IMR-90 (cell line): ENCODE data around the gene CDON. TPM values are rescaled to one million over a fixed set of nuclear protein-coding genes. Genes with fewer than 3 reads are reported as not detected.

ENCODE experiments used
- ATAC-seq: fragments of 200-7000 bp; cut with Tn5 transposase; 2 replicates; pipeline ENCODE4 v1.9.1; 2020; ENCODE audit warnings: low read depth, mild to moderate bottlenecking, moderate library complexity
- BruUV-seq: library from RNA; stranded (reverse); fragments of 400-500 nt; replicated peaks from 2 replicates; lab custom pipeline; 2021; lab: Mats Ljungman, UMichigan
- CTCF ChIA-PET: fragments of 300-600 bp; formaldehyde crosslinking; extraction: SDS; loops from one replicate; lab custom pipeline; 2021; ENCODE audit warnings: antibody characterized with exemption; lab: Yijun Ruan, JAX
- POLR2A ChIA-PET: fragments of 300-600 bp; sonication (Branson Sonifier 250); formaldehyde crosslinking; loops from one replicate; lab custom pipeline; 2022; ENCODE audit warnings: antibody characterized with exemption; ENCODE audit not compliant: unreplicated experiment; lab: Charles Lee
- DNase-seq: peaks from one replicate; pipeline ENCODE4 v3.0.0; 2013
- H2AFZ ChIP-seq: replicated peaks from 2 replicates; pipeline ENCODE3; 2013; ENCODE audit warnings: low read length, mild to moderate bottlenecking; ENCODE audit not compliant: poor library complexity
- H2AK5ac ChIP-seq: 2 replicates; pipeline ENCODE4 v1.6.1; 2013; ENCODE audit warnings: low read depth, low read length, inconsistent platforms
- H2AK9ac ChIP-seq: replicated peaks from 2 replicates; pipeline ENCODE3; 2013; ENCODE audit warnings: mild to moderate bottlenecking, low read depth, low read length, moderate library complexity; ENCODE audit not compliant: poor library complexity
- H2BK120ac ChIP-seq: 2 replicates; pipeline ENCODE4 v1.6.1; 2013; ENCODE audit warnings: low read depth, low read length, inconsistent platforms
- H2BK15ac ChIP-seq: 3 replicates; pipeline ENCODE4 v1.6.1; 2013; ENCODE audit warnings: low read depth, low read length, inconsistent platforms
- H2BK20ac ChIP-seq: 2 replicates; pipeline ENCODE4 v1.6.1; 2013; ENCODE audit warnings: low read depth, mild to moderate bottlenecking, inconsistent platforms, low read length, moderate library complexity
- H2BK5ac ChIP-seq: 2 replicates; pipeline ENCODE4 v1.6.1; 2013; ENCODE audit warnings: mild to moderate bottlenecking, low read depth, low read length, inconsistent platforms; ENCODE audit not compliant: poor library complexity, severe bottlenecking
- H3K14ac ChIP-seq: replicated peaks from 2 replicates; pipeline ENCODE4 v1.6.1; 2013; ENCODE audit warnings: low read depth, low read length, inconsistent platforms
- H3K18ac ChIP-seq: 2 replicates; pipeline ENCODE4 v1.6.1; 2013; ENCODE audit warnings: low read depth, low read length, control low read depth
- H3K23ac ChIP-seq: 2 replicates; pipeline ENCODE4 v1.6.1; 2013; ENCODE audit warnings: low read depth, low read length, inconsistent platforms
- H3K27ac ChIP-seq: 2 replicates; pipeline ENCODE4 v1.5.1; 2013; ENCODE audit warnings: mild to moderate bottlenecking, control low read depth, low read length; ENCODE audit not compliant: insufficient read depth
- H3K27me3 ChIP-seq: 2 replicates; pipeline ENCODE4 v1.6.1; 2013; ENCODE audit warnings: low read length; ENCODE audit not compliant: control insufficient read depth, insufficient read depth
- H3K36me3 ChIP-seq: 2 replicates; pipeline ENCODE4 v1.6.1; 2013; ENCODE audit warnings: low read length, mixed read lengths; ENCODE audit not compliant: control insufficient read depth, insufficient read depth
- H3K4ac ChIP-seq: 2 replicates; pipeline ENCODE4 v1.6.1; 2013; ENCODE audit warnings: low read depth, low read length, inconsistent platforms
- H3K4me1 ChIP-seq: 2 replicates; pipeline ENCODE4 v1.6.1; 2013; ENCODE audit warnings: low read length, mixed read lengths; ENCODE audit not compliant: control insufficient read depth, insufficient read depth
- H3K4me2 ChIP-seq: 2 replicates; pipeline ENCODE4 v1.6.1; 2013; ENCODE audit warnings: low read depth, mild to moderate bottlenecking, control low read depth, low read length, moderate library complexity
- H3K4me3 ChIP-seq: 2 replicates; pipeline ENCODE4 v1.5.1; 2013; ENCODE audit warnings: low read depth, mild to moderate bottlenecking, control low read depth, low read length, moderate library complexity; ENCODE audit not compliant: insufficient read depth
- H3K56ac ChIP-seq: 2 replicates; pipeline ENCODE4 v1.6.1; 2013; ENCODE audit warnings: low read length, inconsistent platforms; ENCODE audit not compliant: insufficient read depth; ENCODE audit errors: extremely low read depth
- H3K79me1 ChIP-seq, 2 experiments: 2 replicates each; pipeline ENCODE4 v1.6.1; 2013; ENCODE audit warnings: low read length in 2 of 2, inconsistent platforms in 1 of 2, low read depth in 1 of 2
- H3K9ac ChIP-seq: 2 replicates; pipeline ENCODE4 v1.6.1; 2013; ENCODE audit warnings: low read depth, low read length, control low read depth
- H3K9me1 ChIP-seq: 2 replicates; pipeline ENCODE4 v1.6.1; 2013; ENCODE audit warnings: low read length, inconsistent platforms; ENCODE audit not compliant: insufficient read depth
- H3K9me3 ChIP-seq: 2 replicates; pipeline ENCODE4 v1.6.1; 2013; ENCODE audit warnings: low read length; ENCODE audit not compliant: control insufficient read depth, insufficient read depth
- H4K20me1 ChIP-seq: 2 replicates; pipeline ENCODE4 v1.6.1; 2013; ENCODE audit warnings: low read length, inconsistent platforms; ENCODE audit not compliant: insufficient read depth
- H4K5ac ChIP-seq: 2 replicates; pipeline ENCODE4 v1.6.1; 2013; ENCODE audit warnings: mild to moderate bottlenecking, low read depth, low read length, control low read depth
- H4K8ac ChIP-seq, 2 experiments: 2 replicates each; pipeline ENCODE4 v1.6.1; 2013; ENCODE audit warnings: low read depth in 2 of 2, low read length in 2 of 2, control low read depth in 1 of 2, inconsistent platforms in 1 of 2
- H4K91ac ChIP-seq: 2 replicates; pipeline ENCODE4 v1.6.1; 2013; ENCODE audit warnings: low read depth, low read length, inconsistent platforms; ENCODE audit not compliant: insufficient read depth
- CEBPB ChIP-seq: IDR thresholded peaks from 2 replicates; pipeline ENCODE4 v1.6.1; 2012; ENCODE audit warnings: low read depth, low read length, improper control_type of control experiment
- MAFK ChIP-seq: IDR thresholded peaks from 2 replicates; pipeline ENCODE4 v1.6.1; 2012; ENCODE audit warnings: low read depth, low read length, improper control_type of control experiment
- NFE2L2 ChIP-seq: fragments of 150-350 bp; IDR thresholded peaks from 2 replicates; pipeline ENCODE4 v1.6.1; 2016; ENCODE audit warnings: low read depth, mild to moderate bottlenecking, low read length
- RFX5 ChIP-seq: IDR thresholded peaks from 2 replicates; pipeline ENCODE4 v1.8.0; 2012; ENCODE audit warnings: low read depth, mild to moderate bottlenecking, low read length, moderate library complexity
- WGBS, 2 experiments: methylation state at CpG; one replicate each; pipeline versions ENCODE4 v1.1.5 to v1.1.7; 2013; ENCODE audit warnings: missing lambda C conversion rate in 2 of 2; ENCODE audit not compliant: insufficient read length in 1 of 2; ENCODE audit errors: extremely low coverage in 2 of 2; 5-methylcytosine and 5-hydroxymethylcytosine counted together
- dilution Hi-C: fragments of 300-500 bp; cut with HindIII; formaldehyde crosslinking; loops from one replicate; pipeline ENCODE4 v1.14.3; 2018; ENCODE audit warnings: low sequenced_read_pairs; ENCODE audit not compliant: unreplicated experiment
- in situ Hi-C: fragments of 300-500 bp; cut with MboI; formaldehyde crosslinking; loops from 3 replicates; pipeline ENCODE4 v1.14.3; 2019; ENCODE audit warnings: low sequenced_read_pairs, inconsistent platforms, mixed read lengths
- intact Hi-C: fragments of 100-400 bp; cut with micrococcal nuclease; formaldehyde crosslinking; loops from 2 replicates; pipeline ENCODE4 v1.10.0; 2022
- polyA plus RNA-seq, 3 experiments: library from polyadenylated mRNA; depleted of rRNA; stranded (reverse); fragments of >200 nt; gene quantifications; 2 replicates each; pipeline ENCODE4 v1.2.3, GENCODE V29; 2012; ENCODE audit warnings: low replicate concordance in 1 of 3
- total RNA-seq: library from RNA; depleted of rRNA; stranded (reverse); fragments of >200 nt; gene quantifications from 2 replicates; pipeline ENCODE4 v1.2.3, GENCODE V29; 2012

Gene CDON
- total and polyA plus RNA-seq, 2 of the 4 experiments (the other 2 are of a cell fraction): 1.2 to 3.8 TPM

- ATAC-seq: no peak
- CTCF ChIA-PET: no interaction called here
- in situ Hi-C loops: no loop called here
These were observed 123.6 kb downstream of the CDON start for GRCh38 chr11:125939081-125939521.

More at GRCh38 chr11:125939081-125939521, 123.6 kb downstream of the CDON start:
- Histone ChIP-seq H3K56ac (no peak overlapping the region), H2AFZ (no peak overlapping the region), H2BK120ac (no peak overlapping the region), H3K4ac (no peak overlapping the region), H2BK15ac (no peak overlapping the region), H3K18ac (no peak overlapping the region), H3K14ac (no peak overlapping the region), H3K27me3 (peaks cover 23% of the 10 kb centered on the region), H4K5ac (no peak overlapping the region), H3K23ac (no peak overlapping the region), H3K36me3 (no peaks in the 10 kb centered on the region), H4K8ac (no peak overlapping the region), H2BK20ac (no peak overlapping the region), H4K20me1 (no peaks in the 10 kb centered on the region), H3K27ac (no peak overlapping the region), H3K4me2 (no peak overlapping the region), H3K9me3 (no peaks in the 10 kb centered on the region), H3K9me1 (no peaks in the 10 kb centered on the region), H3K9ac (no peak overlapping the region), H2AK5ac (no peak overlapping the region), H3K4me3 (no peak overlapping the region), H3K79me1 (no peaks in the 10 kb centered on the region), H2AK9ac (no peak overlapping the region), H4K91ac (no peak overlapping the region), H3K4me1 (no peaks in the 10 kb centered on the region; the same call in 1 of the 2 replicates), H2BK5ac (no peak overlapping the region)
- POLR2A ChIA-PET: no interaction called here
- DNase-seq: no peak
- no TSS peak for BruUV-seq
- no CpG with 5 or more reads among the region's 4 CpGs for WGBS, 2 experiments
- TF ChIP-seq CEBPB (no peak), MAFK (no peak), NFE2L2 (no peak), RFX5 (no peak)
- intact Hi-C loops (no loop called here), dilution Hi-C loops (no loop called here)
